GM10847 (cell line): Measurements from ENCODE around the gene ASIC2.

Experiments used
- POLR2A ChIP-seq: IDR thresholded peaks from 2 replicates; pipeline ENCODE4 v1.6.1; 2011; ENCODE audit not compliant: insufficient read length; ENCODE audit errors: extremely low read depth

The ASIC2 gene

DNA sequence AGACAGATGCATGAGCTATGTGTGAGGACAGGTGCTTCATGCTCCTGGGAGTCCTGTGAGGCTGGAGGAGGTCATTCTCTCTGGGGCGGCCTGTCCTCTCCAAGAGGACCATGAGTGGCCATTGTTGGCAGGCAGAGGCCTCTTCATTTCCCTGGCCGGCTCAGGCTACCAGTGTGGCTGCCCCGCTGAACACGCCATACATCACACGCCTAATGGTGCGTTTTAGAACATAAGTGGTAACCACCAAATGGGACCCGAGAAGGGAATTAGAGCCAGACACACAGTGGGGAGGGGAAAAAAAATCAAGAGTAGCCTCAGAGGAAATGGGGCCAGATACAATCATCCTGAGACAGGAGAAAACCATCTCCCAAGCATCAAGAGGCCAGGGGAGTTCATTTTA is 161.5 kb downstream of the ASIC2 start:
- no peak for TF ChIP-seq POLR2A

DNA sequence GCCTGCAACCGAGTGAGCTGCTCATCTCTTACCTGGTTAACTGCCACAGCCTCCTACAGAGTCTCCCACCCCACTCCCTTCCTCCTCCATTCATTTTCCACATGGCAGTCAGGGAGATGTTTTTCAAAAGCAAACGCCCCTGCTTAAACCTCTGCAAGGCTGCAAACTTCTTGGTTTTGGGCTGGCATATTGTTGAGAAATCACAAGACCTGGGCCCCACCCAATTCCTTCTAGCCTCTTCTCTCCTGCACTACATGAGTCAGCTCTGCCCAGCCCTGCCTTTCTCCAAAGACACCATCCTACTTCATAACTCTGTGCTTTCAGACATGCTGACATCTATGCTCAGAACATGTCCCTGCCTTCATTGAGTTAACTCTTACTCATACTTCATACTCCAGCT is 165.4 kb downstream of the ASIC2 start:
- no peak for TF ChIP-seq POLR2A

DNA sequence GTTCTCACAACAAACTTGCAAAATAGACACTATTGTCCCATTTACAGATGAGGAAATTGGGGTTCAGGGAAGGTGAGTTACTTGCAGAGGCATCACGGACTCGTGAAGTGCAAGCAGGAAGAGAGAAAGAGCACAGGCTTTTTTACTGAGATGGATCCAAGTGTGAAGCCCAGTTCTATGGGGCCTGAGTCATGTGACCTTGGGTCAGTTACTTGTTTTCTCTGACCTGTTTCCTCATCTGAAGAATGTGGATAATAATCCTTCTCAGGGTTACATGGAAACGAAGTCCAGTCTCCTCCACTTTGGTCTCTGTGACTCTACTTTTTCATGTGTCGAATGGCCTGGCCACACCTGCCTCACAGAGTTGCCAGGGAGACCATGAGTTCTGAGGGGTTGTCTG is 167.0 kb downstream of the ASIC2 start:
- no peak for TF ChIP-seq POLR2A

DNA sequence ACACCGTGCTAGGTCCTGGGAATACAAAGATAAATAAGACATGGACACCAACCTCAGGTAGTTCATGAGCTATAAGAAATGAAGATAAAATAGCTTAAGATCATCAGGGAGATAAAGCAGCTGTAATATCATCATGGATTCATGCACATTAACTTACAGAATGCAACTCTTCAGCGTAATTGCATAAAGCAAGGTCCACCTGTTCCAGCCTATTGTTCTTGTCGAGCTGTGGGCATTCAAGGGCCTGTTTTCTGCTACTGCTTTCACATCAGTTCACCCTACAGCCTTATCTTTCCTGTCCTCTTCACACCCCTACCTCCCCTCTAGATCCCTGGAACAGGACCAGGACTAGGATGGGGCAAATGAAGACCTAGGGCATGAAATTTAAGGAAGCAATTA is 167.5 kb downstream of the ASIC2 start:
- TF ChIP-seq POLR2A: no peak

DNA sequence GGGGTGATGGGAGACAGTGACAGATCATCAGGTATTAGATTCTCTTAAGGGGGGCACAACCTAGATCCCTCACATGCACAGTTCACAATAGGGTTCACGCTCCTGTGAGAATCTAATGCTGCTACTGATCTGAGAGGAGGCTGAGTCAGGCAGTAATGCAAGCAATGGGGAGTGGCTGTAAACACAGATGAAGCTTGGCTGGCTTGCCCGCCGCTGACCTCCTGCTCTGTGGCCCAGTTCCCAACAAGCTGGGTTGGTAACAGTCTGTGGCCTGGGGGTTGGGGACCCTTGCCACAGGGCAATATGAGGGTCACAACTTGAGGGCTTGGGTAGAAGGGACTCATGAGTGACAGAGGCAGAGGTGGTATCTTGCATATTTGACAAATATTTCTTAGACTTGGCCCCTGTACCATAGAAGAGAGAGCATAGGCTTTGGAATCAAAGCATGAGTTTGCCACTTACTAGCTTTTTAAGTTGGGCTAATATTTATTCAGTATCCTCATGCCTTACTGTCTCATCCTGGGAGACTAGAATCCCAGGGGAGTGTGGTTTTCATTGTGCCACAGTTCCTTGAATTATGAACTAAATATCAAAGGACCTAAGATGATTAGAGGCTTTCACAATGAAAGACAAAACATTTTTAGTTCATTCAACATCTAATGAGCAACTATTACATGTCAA is 168.1 kb downstream of the ASIC2 start:
- TF ChIP-seq POLR2A: no peak

DNA sequence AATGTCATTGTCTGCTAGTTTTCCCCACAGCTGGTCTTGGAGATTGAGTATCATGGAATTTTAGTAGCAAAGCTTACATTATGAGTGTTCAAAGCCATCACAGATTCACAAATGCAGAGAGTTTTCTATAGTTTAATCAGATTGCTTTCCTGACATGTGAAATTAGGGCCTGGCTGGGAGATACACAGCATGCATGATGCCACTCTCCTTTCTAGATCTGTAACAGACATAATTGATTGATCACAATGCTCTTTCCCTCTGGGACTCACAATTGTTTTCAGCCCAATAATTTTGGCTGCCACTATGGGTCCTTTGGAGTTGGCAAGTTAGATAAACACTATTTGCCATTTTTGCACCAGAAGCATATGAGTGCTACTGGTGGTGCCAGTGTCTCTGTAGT is 168.9 kb downstream of the ASIC2 start:
- TF ChIP-seq POLR2A: no peak

DNA sequence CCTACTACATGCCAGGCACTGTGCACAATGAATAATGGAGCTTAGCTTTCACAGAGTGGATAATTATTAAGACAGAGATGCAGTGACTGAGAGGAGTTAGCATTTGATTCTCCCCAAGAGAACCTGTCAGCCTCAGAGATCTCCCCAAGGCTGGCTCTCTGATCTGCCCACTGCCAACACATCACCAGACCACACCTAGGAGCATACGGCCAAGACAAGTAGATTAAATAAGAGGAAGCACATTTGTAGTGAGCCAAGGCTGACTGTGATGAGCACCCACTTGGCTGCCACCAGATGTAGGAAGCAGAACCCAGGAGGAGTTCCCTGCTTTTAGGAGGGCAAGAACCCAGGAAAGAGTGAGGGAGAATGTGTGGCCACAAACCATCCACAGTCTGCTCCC is 171.3 kb downstream of the ASIC2 start:
- TF ChIP-seq POLR2A: no peak

DNA sequence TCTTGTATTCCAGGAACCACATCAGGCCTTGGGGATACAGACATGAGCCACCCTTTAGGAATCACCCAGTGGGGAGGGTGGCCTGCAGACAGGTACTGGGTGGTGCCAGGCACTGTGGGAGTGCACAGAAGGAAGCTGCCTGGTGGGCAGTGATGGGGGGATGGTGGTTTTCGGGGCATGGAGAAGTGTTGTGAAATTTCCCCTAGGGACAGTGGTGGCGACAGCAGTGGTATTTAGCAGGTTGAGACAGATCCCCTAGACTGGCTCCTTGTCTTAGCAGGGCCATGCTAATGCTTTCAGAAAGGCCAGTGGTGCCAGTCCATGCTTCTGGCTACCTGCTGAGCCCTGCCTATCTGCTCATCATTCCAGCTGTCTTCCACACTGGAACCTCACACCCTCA is 171.8 kb downstream of the ASIC2 start:
- TF ChIP-seq POLR2A: no peak

DNA sequence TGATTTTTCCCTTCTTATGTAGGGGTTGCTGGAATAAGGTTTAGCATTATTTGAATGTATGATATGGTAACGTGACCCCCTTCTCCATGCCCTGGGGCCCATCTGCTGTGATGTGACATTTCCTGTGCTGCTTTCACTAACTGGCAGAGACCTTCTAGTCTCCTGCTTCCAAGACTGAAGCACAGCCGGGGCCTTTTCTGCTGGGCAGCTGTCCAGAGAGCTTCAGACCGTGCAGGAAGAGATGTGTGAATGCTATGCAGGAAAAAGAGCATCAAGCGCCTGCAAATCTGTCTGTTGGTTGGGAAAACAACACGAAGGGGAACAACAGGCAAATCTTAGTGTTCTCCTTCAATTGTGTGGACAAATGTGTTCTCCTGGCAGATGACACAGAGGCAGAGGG is 173.0 kb downstream of the ASIC2 start:
- no peak for TF ChIP-seq POLR2A

DNA sequence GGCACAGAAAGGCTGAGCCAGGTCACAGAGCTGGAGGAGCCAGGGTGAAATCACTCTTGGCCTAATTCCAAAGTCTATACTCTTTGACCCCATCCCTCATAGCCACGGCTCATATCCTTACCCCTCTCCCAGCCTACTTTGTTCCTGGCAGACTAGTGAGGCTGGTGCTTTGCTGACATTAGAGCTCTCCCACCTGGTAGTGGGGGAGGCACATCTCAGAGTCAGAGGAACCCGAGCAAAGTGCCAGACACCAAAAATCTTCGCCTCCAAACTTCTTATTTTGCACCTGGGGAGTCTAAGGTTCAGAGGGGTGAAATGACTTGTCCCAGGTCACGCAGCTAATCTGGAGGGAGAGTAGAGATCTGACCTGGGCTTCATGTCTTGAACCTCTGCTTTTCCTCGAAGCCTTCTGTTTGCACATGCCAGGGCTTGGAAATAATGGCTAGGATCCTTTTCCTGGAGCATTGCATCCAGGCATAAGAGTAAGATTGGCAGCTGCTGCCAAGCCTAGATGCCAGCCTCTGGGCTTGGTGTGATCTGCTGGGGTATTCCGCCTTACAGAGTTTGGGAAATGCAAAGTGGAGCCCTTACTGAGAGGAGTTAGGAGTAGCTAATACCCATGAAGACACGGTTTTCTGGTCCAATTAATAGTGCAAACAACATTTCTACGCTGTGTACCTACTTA is 174.6 kb downstream of the ASIC2 start:
- TF ChIP-seq POLR2A: no peak

DNA sequence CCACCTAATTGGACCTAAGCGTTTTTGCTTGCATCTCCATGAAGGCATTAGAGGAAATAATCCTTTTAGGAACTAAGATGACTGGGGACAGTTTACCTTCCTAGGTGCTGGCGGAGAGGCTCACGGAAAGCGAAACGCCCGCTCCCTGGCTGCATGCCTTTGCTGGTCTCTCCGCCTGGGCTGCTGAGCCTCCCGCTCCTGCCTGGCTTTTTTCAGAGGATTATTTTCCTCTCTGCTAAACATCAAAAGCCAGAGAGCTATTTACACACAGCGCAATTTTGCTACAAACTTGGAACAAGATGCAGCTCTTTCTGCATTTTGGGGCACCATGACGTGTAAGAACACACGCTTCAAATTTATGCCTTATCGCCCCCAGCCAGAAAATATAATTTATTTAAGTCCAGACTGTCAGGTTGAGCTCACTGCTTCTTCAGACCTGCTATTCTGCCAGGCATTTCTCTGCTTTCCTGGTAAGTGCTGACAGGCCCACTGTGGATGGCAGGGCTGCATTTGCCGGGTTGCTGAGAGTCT is 177.0 kb downstream of the ASIC2 start:
- TF ChIP-seq POLR2A: no peak

DNA sequence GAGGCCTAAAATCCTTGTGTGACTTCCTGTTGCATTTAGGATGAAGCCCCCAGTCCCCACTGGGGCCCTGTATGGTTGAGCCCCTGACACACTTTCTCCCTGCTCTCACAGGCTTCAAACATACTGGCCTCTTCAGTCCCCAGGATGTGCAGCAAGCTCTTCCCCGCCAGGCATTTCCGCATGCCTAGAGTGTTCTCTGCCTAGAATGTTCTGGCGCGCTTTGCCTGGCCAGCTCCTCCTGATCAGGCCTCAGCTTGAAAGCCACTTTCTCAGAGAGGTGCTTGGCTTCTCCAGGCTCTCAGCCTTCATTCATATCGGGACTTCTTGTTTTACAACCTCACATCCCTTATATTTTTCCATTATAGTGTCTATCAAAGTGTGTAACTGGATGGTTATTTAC is 177.7 kb downstream of the ASIC2 start:
- no peak for TF ChIP-seq POLR2A

DNA sequence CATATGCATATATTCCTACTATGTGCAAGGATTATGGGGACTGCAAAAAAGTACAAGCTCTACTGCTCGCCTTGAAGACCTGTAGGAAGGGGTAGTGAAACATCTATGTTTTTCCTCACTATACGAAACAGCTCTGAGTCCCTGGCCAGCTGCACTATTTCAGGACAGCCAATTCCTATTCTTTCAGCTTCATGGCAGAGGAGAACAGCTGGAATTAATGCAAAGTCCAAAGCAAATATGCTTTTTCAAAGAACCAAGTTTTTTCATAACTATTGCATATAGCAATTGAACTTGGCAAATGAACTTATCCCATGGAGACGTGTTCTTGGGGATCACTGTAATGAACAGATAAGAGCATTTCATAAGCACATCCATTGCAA is 179.1 kb downstream of the ASIC2 start:
- no peak for TF ChIP-seq POLR2A

DNA sequence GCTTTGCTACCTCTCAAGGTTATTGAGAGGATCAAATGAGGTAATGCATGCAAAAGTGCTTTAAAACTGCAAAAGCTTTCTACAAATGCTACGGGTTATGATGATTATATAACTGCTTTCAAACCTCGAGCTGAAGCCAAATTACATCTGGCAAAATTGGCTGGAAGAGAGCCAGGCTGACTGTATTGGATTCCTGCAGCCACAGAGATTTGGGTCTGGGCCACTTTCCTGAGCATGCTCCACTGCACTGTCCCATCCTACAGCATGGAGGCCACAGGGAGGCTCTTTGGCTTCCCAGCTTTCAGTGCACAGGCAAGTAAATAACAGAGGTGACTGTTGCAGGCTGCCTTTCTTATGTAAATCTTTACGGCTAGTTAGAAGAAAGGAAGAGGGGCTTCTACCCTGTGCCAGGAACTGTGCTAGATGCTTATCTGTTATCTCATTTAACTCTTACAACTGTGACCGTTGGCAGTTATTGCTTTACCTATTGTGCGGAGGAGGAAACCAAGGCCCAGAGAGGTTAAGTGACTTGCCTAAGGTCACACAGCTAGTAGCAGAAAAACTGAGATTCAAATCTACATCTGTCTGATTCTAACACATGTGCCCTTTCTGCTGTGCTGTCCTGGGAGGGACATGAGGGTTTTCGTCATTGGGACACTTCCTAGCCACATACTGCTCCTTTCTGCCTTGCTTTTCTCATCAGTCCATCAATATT is 179.7 kb downstream of the ASIC2 start:
- TF ChIP-seq POLR2A: no peak

DNA sequence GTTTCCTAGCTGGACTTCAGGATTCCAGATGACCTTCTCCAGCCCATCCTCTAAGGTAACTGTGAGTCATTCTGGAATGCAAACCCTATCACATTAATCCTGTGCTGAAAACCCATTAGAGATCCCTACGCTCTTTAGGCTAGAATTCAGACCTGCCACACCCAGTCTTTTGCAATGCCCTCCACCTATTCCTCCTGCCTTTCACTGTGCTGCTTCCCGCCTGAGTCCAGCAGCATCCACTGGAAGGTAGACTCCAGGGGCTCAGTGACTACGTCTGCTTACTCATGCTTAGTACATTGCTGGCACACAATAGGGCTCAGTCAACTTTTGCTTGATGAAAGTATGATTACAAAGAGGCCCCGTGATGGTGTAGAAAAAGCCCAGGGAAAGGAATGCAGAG is 180.3 kb downstream of the ASIC2 start:
- TF ChIP-seq POLR2A: no peak
